GM12891 (cell line): ENCODE results near the gene ATG5.
A peak's percentile ranks its signal among the peaks of the same experiment; 100 is the strongest.
"Not testable (repeated sequence)": the region's sequence is repeated elsewhere in the genome, so short reads cannot be mapped to it uniquely, and the experiment has no call there.

Experiments
- DNase-seq: peaks from one replicate; pipeline ENCODE4 v3.0.0; 2011; ENCODE audit warnings: low spot score; ENCODE audit not compliant: insufficient read length
- FAIRE-seq: peaks from 2 replicates; lab custom pipeline; 2011; peaks lifted over from hg19 to GRCh38; lab: Jason Lieb, UNC
- PAX5 ChIP-seq: IDR thresholded peaks from 2 replicates; pipeline ENCODE4 v1.6.1; 2011; ENCODE audit warnings: low read length, moderate library complexity, mild to moderate bottlenecking; ENCODE audit not compliant: insufficient read depth, severe bottlenecking
- POLR2A ChIP-seq: IDR thresholded peaks from 2 replicates; pipeline ENCODE4 v1.6.1; 2011; ENCODE audit warnings: low read depth, low read length, control low read depth
- POLR2AphosphoS5 ChIP-seq: IDR thresholded peaks from 2 replicates; pipeline ENCODE4 v1.6.1; 2011; ENCODE audit warnings: low read depth, low read length, control low read depth
- POU2F2 ChIP-seq: IDR thresholded peaks from 2 replicates; pipeline ENCODE4 v1.6.1; 2011; ENCODE audit warnings: low read depth, mild to moderate bottlenecking, control low read depth, low read length, moderate library complexity
- SPI1 ChIP-seq: IDR thresholded peaks from 2 replicates; pipeline ENCODE4 v1.6.1; 2011; ENCODE audit warnings: low read depth, low read length, control low read depth
- TAF1 ChIP-seq: IDR thresholded peaks from 2 replicates; pipeline ENCODE4 v1.6.1; 2011; ENCODE audit warnings: low read depth, low read length, control low read depth

The ATG5 gene

GRCh38 chr6:106154326-106154725 is 171.2 kb downstream of the ATG5 start:
- TF ChIP-seq POU2F2 (no peak), POLR2AphosphoS5 (no peak), PAX5 (no peak), POLR2A (no peak), TAF1 (no peak), SPI1 (no peak)
- no peak for FAIRE-seq
- no peak for DNase-seq

GRCh38 chr6:106152952-106153351 is 172.6 kb downstream of the ATG5 start:
- DNase-seq (no peak), FAIRE-seq (no peak)
- TF ChIP-seq TAF1 (no peak), POLR2AphosphoS5 (no peak), SPI1 (no peak), POLR2A (no peak), POU2F2 (no peak), PAX5 (no peak)

DNA sequence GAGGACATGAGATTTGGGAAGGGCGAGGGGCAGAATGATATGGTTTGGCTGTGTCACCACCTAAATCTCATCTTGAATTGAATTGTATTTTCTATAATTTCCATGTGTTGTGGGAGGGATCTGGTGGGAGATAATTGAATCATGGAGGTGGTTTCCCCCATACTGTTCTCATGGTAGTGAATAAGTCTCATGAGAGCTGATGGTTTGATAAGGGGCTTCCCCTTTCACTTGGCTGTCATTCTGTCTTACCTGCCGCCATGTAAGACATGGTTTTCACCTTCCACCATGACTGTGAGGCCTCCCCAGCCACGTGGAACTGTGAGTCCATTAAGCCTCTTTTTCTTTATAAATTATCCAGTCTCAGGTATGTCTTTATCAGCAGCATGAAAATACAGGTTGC is 173.1 kb downstream of the ATG5 start:
- not testable (repeated sequence) for DNase-seq, FAIRE-seq

DNA sequence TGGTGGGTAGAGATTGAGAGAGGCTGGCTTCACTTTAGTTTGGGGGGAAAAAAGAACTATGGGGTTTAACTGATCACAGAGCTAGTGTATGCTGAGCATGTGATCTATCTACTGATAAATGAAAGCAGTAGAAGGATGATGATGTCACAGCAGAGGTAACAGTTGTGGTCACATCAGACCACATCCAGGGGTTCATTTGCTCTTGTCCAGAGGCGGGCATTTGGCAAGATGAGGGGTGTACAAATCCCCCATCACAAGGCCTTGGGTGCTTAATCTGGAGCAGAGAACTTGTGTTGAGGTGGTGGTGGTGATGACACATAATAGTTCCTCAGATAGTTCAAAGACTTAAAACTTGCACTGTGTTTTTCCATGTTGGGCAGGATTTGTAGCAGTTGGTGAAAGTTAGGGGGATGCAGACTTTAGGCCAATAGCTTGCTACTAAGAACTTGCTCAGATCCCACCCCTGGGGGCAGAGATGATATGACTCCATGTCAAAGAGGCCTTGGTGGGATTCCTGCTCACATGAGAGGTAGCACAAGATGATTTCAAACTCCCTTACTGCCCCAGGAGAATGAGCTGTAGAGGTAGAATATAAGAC is 176.0 kb downstream of the ATG5 start:
- DNase-seq, result no peak
- FAIRE-seq, result no peak
- no peak for TF ChIP-seq POU2F2
- TF ChIP-seq TAF1, result no peak
- no peak for TF ChIP-seq SPI1
- no peak for TF ChIP-seq PAX5
- no peak for TF ChIP-seq POLR2A
- no peak for TF ChIP-seq POLR2AphosphoS5

- FAIRE-seq (peak; percentile 48), DNase-seq (no peak)
- TF ChIP-seq POLR2AphosphoS5, result no peak
- TF ChIP-seq POU2F2, result no peak
These were observed 178.1 kb downstream of the ATG5 start for GRCh38 chr6:106147476-106147875.

DNA sequence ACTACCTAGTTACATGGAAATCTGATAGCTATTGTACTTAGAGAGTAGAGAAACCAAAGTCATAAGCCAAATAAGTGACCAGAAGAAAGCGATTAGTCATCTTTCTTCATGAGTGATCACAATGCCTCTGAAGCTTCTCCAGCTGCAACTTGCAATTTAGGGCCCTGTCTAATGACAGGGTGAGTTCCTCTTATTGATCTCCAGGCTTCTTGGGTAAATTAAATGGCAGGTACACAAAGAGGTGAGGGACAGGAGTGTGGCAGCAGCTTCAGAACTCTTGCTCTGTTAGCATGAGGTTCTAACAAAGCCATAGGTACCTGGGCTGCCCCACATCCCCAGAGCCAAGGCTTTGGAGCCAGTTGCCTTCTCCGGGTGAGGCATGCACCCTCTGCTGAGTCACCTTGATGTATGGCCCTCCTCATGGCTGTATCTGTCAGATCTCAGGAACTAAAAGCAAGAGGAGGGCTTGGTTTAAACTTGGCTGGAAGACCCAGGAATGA is 178.7 kb downstream of the ATG5 start:
- peak; percentile 20 for FAIRE-seq
- TF ChIP-seq SPI1 (peak; percentile 71), POU2F2 (no peak), PAX5 (no peak), POLR2A (no peak), POLR2AphosphoS5 (no peak), TAF1 (no peak)
- no peak for DNase-seq

DNA sequence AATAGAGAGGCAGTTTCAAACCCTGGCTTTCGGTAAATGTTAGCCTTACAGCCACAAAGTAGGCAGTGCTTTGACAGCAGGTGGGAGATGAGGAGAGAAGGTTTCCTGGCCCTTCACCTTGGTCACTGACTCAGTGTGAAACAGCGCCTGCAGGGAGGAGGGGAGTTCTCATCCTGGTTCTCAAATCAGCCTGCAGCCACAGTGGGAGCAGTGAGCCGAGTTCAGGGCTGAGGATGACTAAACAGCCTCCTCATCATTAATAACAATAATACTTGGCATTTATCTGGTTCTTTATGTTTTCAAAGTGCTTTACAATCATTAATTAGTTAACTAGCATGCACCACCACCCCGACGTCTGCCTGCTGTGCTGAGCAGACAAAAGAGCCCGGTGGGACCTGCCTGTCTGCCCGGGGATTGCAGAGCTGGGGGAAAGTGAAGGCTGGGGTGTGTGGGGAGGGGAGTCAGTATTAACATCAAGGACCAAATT is 179.8 kb downstream of the ATG5 start:
- no peak for DNase-seq
- TF ChIP-seq POLR2A (no peak), SPI1 (no peak), TAF1 (no peak), PAX5 (no peak), POU2F2 (no peak), POLR2AphosphoS5 (no peak)

DNA sequence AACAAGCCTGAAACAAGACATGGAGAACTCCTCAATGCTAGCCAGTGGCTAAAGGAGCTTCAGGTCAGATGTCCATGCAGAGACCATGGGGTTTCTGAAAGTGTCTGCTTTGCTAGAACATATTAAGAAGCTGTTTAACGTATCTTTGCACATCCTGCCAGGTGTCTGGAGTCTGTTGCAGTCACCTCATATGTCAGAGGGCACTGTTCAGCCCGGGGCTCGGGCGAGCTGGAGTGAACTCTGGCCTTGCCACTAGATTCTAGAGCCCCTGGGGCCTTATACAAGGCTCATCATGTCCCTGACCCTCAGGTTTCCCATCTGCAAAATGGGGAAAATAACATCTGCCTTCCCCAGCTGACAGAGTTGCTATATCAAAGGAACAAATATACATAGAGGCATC is 180.4 kb downstream of the ATG5 start:
- FAIRE-seq, result peak; percentile 59
- TF ChIP-seq POLR2A (no peak), POLR2AphosphoS5 (no peak), POU2F2 (no peak), PAX5 (no peak), TAF1 (no peak), SPI1 (no peak)
- DNase-seq, result no peak

More for the DNA sequence above, 179.8 kb downstream of the ATG5 start:
- FAIRE-seq, result peak; percentile 79

- FAIRE-seq, result peak; percentile 9
- TF ChIP-seq TAF1 (no peak), SPI1 (no peak), PAX5 (no peak), POLR2A (no peak), POLR2AphosphoS5 (no peak), POU2F2 (no peak)
- no peak for DNase-seq
These were observed 181.9 kb downstream of the ATG5 start for GRCh38 chr6:106143665-106144064.

- DNase-seq (no peak), FAIRE-seq (peak; percentile 5)
- TF ChIP-seq POU2F2 (no peak), PAX5 (no peak), SPI1 (no peak), POLR2A (no peak), TAF1 (no peak), POLR2AphosphoS5 (no peak)
These were observed 182.6 kb downstream of the ATG5 start for GRCh38 chr6:106142876-106143431.
